DOHH2 (cell line): ENCODE results near the gene NAALADL2.

ENCODE experiments used
- H3F3A ChIP-seq: fragments of 200-600 bp; sonication (generic), shearing (Covaris generic); 2 replicates; pipeline ENCODE4 v1.6.0; 2016; ENCODE audit warnings: antibody characterized with exemption, mild to moderate bottlenecking; ENCODE audit not compliant: control insufficient read depth, insufficient read depth
- H3K27ac ChIP-seq: fragments of 200-600 bp; sonication (generic); 2 replicates; pipeline ENCODE4 v1.5.1; 2014; ENCODE audit warnings: low read depth, mild to moderate bottlenecking, low read length, moderate library complexity
- H3K27me3 ChIP-seq: fragments of 200-600 bp; sonication (generic); 2 replicates; pipeline ENCODE4 v1.6.1; 2014; ENCODE audit warnings: mild to moderate bottlenecking, low read length, mixed read lengths; ENCODE audit not compliant: control insufficient read depth
- H3K36me3 ChIP-seq: fragments of 200-600 bp; sonication (generic); 2 replicates; pipeline ENCODE4 v1.6.1; 2014; ENCODE audit warnings: mild to moderate bottlenecking, low read length, moderate library complexity, mixed read lengths; ENCODE audit not compliant: control insufficient read depth
- H3K4me1 ChIP-seq: fragments of 200-600 bp; sonication (generic); 2 replicates; pipeline ENCODE4 v1.6.1; 2014; ENCODE audit warnings: mild to moderate bottlenecking, low read length, mixed read lengths; ENCODE audit not compliant: control insufficient read depth
- H3K4me2 ChIP-seq: fragments of 200-600 bp; sonication (generic); 2 replicates; pipeline ENCODE4 v1.6.0; 2014; ENCODE audit warnings: mild to moderate bottlenecking, low read length, moderate library complexity
- H3K4me3 ChIP-seq: fragments of 200-600 bp; sonication (generic); 2 replicates; pipeline ENCODE4 v1.5.1; 2014; ENCODE audit warnings: mild to moderate bottlenecking, low read length, mixed read lengths
- H3K79me2 ChIP-seq: fragments of 200-600 bp; sonication (generic); 2 replicates; pipeline ENCODE4 v1.6.1; 2014; ENCODE audit warnings: mild to moderate bottlenecking, low read length, mixed read lengths; ENCODE audit not compliant: control insufficient read depth
- H3K9me2 ChIP-seq: fragments of 200-600 bp; sonication (generic); replicated peaks from 2 replicates; pipeline ENCODE4 v1.6.1; 2014; ENCODE audit warnings: mild to moderate bottlenecking, low read length, mixed read lengths; ENCODE audit not compliant: control insufficient read depth
- H3K9me3 ChIP-seq: fragments of 200-600 bp; sonication (generic); 2 replicates; pipeline ENCODE4 v1.6.1; 2014; ENCODE audit warnings: antibody characterized with exemption, low read length, mixed read lengths; ENCODE audit not compliant: control insufficient read depth, insufficient read depth
- H4K20me1 ChIP-seq: fragments of 200-600 bp; sonication (generic); 2 replicates; pipeline ENCODE4 v1.6.0; 2014; ENCODE audit warnings: low read depth, mild to moderate bottlenecking, antibody characterized with exemption, low read length, moderate library complexity; ENCODE audit not compliant: control insufficient read depth, insufficient read depth
- CTCF ChIP-seq: fragments of 200-600 bp; sonication (generic); IDR thresholded peaks from one replicate; pipeline ENCODE4 v1.5.1; 2014; ENCODE audit warnings: antibody characterized with exemption, mild to moderate bottlenecking, low read depth, low read length; ENCODE audit not compliant: poor library complexity, severe bottlenecking
- EZH2phosphoT487 ChIP-seq: fragments of 200-600 bp; sonication (generic); IDR thresholded peaks from 2 replicates; pipeline ENCODE4 v1.6.1; 2017; ENCODE audit warnings: borderline replicate concordance, mild to moderate bottlenecking, antibody characterized with exemption, low read length, moderate library complexity, mixed read lengths

Gene NAALADL2

GRCh38 chr3:175478301-175478700, 619.2 kb downstream of the NAALADL2 start:
- H3K4me2 ChIP-seq, result no peak overlapping the region
- H3K27me3 ChIP-seq, result no peaks in the 10 kb centered on the region
- no peaks in the 10 kb centered on the region for H3K9me2 ChIP-seq
- H3F3A ChIP-seq, result no peaks in the 10 kb centered on the region
- no peaks in the 10 kb centered on the region for H3K9me3 ChIP-seq
- no peak overlapping the region for H3K27ac ChIP-seq
- H3K79me2 ChIP-seq, result no peaks in the 10 kb centered on the region
- H3K4me1 ChIP-seq, result no peaks in the 10 kb centered on the region
- H3K36me3 ChIP-seq, result no peaks in the 10 kb centered on the region
- no peak overlapping the region for H3K4me3 ChIP-seq
- H4K20me1 ChIP-seq, result no peaks in the 10 kb centered on the region
- no peak for TF ChIP-seq CTCF
- TF ChIP-seq EZH2phosphoT487, result no peak

GRCh38 chr3:175479175-175479574, 620.0 kb downstream of the NAALADL2 start:
- no peaks in the 10 kb centered on the region for H3K4me1 ChIP-seq
- H3K4me2 ChIP-seq, result no peak overlapping the region
- TF ChIP-seq EZH2phosphoT487, result no peak
- TF ChIP-seq CTCF, result no peak
- no peaks in the 10 kb centered on the region for H3K27me3 ChIP-seq
- H3K9me2 ChIP-seq, result no peaks in the 10 kb centered on the region
- no peak overlapping the region for H3K27ac ChIP-seq
- no peak overlapping the region for H3K4me3 ChIP-seq
- H3F3A ChIP-seq, result no peaks in the 10 kb centered on the region
- H3K79me2 ChIP-seq, result no peaks in the 10 kb centered on the region
- H4K20me1 ChIP-seq, result no peaks in the 10 kb centered on the region
- no peaks in the 10 kb centered on the region for H3K36me3 ChIP-seq
- no peaks in the 10 kb centered on the region for H3K9me3 ChIP-seq

GRCh38 chr3:175479800-175480199, 620.7 kb downstream of the NAALADL2 start:
- TF ChIP-seq CTCF, result no peak
- no peaks in the 10 kb centered on the region for H3K9me3 ChIP-seq
- H3K36me3 ChIP-seq, result no peaks in the 10 kb centered on the region
- H4K20me1 ChIP-seq, result no peaks in the 10 kb centered on the region
- H3K27ac ChIP-seq, result no peak overlapping the region
- H3K4me3 ChIP-seq, result no peak overlapping the region
- no peaks in the 10 kb centered on the region for H3K4me1 ChIP-seq
- H3K79me2 ChIP-seq, result no peaks in the 10 kb centered on the region
- H3K27me3 ChIP-seq, result no peaks in the 10 kb centered on the region
- no peaks in the 10 kb centered on the region for H3K9me2 ChIP-seq
- H3F3A ChIP-seq, result no peaks in the 10 kb centered on the region
- H3K4me2 ChIP-seq, result no peak overlapping the region

GRCh38 chr3:175484666-175485065, 625.5 kb downstream of the NAALADL2 start:
- Histone ChIP-seq H3K4me3 (no peak overlapping the region), H3K79me2 (no peaks in the 10 kb centered on the region), H3K4me2 (no peak overlapping the region), H3K9me2 (no peaks in the 10 kb centered on the region), H3F3A (no peaks in the 10 kb centered on the region), H4K20me1 (no peaks in the 10 kb centered on the region), H3K27ac (no peak overlapping the region), H3K4me1 (no peaks in the 10 kb centered on the region), H3K9me3 (no peaks in the 10 kb centered on the region), H3K27me3 (no peaks in the 10 kb centered on the region), H3K36me3 (no peaks in the 10 kb centered on the region)
- no peak for TF ChIP-seq EZH2phosphoT487
- no peak for TF ChIP-seq CTCF
